Amniotic epithelial cell (primary cell): Measurements from ENCODE around the gene ACER3.
A peak's percentile ranks its signal among the peaks of the same experiment; 100 is the strongest.
"Not testable (repeated sequence)": the region's sequence is repeated elsewhere in the genome, so short reads cannot be mapped to it uniquely, and the experiment has no call there.

Experiments
- DNase-seq: peaks from one replicate; pipeline ENCODE4 v3.0.0-alpha.2; 2010; ENCODE audit warnings: low read depth

ACER3 gene

GRCh38 chr11:76919887-76920746 is 59.4 kb downstream of the ACER3 start:
- peak; percentile 80 for DNase-seq

GRCh38 chr11:76927160-76927559 is 66.4 kb downstream of the ACER3 start:
- no peak for DNase-seq

- peak; percentile 43 for DNase-seq
Measured at GRCh38 chr11:76935042-76935441, 74.3 kb downstream of the ACER3 start.

GRCh38 chr11:76939219-76939631 is 78.5 kb downstream of the ACER3 start:
- peak; percentile 70 for DNase-seq

- no peak for DNase-seq
Measured at GRCh38 chr11:76944225-76944624, 83.5 kb downstream of the ACER3 start.

- no peak for DNase-seq
Measured at GRCh38 chr11:76946223-76946622, 85.5 kb downstream of the ACER3 start.

GRCh38 chr11:76947190-76947589 is 86.5 kb downstream of the ACER3 start:
- DNase-seq = no peak

- DNase-seq = no peak
Measured at GRCh38 chr11:76947800-76948199, 87.1 kb downstream of the ACER3 start.

- DNase-seq = no peak
Measured at GRCh38 chr11:76955459-76956114, 94.9 kb downstream of the ACER3 start.

- DNase-seq = peak; percentile 24
Measured at GRCh38 chr11:76962583-76963416, 102.1 kb downstream of the ACER3 start.

GRCh38 chr11:76963417-76964168 is 102.9 kb downstream of the ACER3 start:
- not testable (repeated sequence) for DNase-seq

- no peak for DNase-seq
Measured at GRCh38 chr11:76972051-76972450, 111.3 kb downstream of the ACER3 start.

GRCh38 chr11:76974179-76974891 is 113.6 kb downstream of the ACER3 start:
- DNase-seq = no peak

- DNase-seq = no peak
Measured at GRCh38 chr11:76975513-76975912, 114.8 kb downstream of the ACER3 start.

- DNase-seq = no peak
Measured at GRCh38 chr11:76977791-76978190, 117.1 kb downstream of the ACER3 start.

- no peak for DNase-seq
Measured at GRCh38 chr11:76978239-76978638, 117.5 kb downstream of the ACER3 start.

- no peak for DNase-seq
Measured at GRCh38 chr11:76978818-76979217, 118.1 kb downstream of the ACER3 start.

- no peak for DNase-seq
Measured at GRCh38 chr11:76980196-76980595, 119.5 kb downstream of the ACER3 start.

GRCh38 chr11:76984743-76985142 is 124.0 kb downstream of the ACER3 start:
- DNase-seq = no peak

GRCh38 chr11:76987203-76987602 is 126.5 kb downstream of the ACER3 start:
- no peak for DNase-seq

- DNase-seq = no peak
Measured at GRCh38 chr11:76990628-76991027, 129.9 kb downstream of the ACER3 start.
